HG02763 (cell line): Measurements from ENCODE around the gene RBM27.
"Not testable (repeated sequence)": the region's sequence is repeated elsewhere in the genome, so short reads cannot be mapped to it uniquely, and the experiment has no call there.

ENCODE experiments used
- ATAC-seq: cut with Tn5 transposase; IDR thresholded peaks from one replicate; pipeline ENCODE4 v1.9.1; 2021; ENCODE audit warnings: mild to moderate bottlenecking, moderate library complexity; ENCODE audit not compliant: unreplicated experiment

RBM27 gene

DNA sequence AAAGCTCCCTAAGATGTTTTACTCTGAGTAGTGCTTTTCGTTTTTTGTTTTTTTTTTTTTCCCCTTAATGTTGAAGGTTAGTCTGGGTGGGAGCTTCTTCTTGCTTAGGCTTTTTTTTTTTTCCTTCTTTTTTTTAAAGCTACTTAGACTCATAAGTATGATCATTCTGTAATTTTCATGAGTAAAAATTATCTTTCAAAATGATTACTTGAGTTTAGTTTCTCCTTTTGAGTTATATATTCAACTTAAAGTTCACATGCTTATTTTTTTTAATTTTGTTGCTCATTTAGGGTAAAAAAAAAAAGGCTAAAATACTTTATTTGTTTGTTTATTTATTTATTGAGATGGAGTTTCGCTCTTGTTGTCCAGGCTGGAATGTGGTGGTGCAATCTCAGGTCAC lies 2.9 kb downstream of the RBM27 start:
- no peak for ATAC-seq

DNA sequence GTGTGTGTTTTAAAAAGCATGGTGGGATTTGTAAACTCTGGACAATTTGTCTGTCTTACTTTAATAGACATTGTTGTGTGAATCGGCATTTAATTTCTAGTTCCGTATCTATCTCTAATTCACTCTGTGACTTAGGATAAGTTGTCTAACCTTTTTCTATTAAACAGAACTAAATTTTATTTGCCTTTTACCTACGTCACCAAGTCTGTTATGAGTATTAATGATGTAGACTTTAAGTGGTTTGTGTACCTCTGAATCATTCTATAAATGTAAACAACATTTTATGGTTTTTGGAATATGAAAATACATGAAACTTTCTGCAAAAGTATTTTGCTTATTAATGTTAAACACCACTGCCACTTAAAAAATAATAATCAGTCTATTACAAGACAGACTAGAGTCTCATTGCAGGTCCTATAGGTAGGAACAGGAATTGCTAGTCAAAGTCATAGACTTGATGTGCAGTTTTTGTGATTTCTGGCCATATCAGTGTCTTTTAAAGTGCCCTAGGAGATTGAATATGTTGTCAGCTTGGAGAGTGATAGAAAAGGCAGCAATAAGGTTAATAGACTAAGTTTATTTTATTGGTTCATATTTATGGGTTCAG lies 5.6 kb downstream of the RBM27 start:
- no peak for ATAC-seq

DNA sequence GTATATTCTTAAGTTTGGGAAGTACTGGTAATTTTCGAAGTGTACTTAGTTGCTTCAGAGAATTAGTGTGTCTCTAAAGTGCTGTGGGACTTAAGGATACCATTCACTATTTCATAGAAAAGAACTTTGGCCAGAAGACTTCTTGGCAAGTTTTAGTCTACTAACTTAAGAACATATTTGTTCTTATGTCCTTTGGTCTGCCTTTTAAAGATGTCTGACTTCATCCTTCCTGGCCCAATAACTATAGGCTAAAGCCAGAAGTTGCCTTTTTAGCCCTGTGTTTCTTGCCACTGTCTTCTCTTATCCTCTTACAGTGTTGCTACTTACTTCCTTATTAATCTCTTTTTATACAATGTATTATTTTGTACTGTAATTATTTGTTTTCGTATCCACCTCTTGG lies 6.3 kb downstream of the RBM27 start:
- no peak for ATAC-seq

DNA sequence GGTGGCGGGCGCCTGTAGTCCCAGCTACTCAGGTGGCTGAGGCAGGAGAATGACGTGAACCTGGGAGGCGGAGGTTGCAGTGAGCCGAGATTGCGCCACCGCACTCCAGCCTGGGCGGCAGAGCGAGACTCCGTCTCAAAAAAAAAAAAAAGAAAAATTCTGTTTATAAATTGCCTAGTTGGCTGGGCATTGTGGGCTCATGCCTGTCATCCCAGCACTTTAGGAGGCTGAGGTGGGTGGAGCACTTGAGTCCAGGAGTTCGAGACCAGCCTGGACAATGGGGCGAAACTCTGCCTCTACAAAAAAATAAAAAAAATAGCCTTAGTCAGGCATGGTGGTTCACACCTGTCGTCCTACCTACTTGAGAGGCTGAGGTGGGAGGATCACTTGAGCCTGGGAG lies 7.4 kb downstream of the RBM27 start:
- not testable (repeated sequence) for ATAC-seq

DNA sequence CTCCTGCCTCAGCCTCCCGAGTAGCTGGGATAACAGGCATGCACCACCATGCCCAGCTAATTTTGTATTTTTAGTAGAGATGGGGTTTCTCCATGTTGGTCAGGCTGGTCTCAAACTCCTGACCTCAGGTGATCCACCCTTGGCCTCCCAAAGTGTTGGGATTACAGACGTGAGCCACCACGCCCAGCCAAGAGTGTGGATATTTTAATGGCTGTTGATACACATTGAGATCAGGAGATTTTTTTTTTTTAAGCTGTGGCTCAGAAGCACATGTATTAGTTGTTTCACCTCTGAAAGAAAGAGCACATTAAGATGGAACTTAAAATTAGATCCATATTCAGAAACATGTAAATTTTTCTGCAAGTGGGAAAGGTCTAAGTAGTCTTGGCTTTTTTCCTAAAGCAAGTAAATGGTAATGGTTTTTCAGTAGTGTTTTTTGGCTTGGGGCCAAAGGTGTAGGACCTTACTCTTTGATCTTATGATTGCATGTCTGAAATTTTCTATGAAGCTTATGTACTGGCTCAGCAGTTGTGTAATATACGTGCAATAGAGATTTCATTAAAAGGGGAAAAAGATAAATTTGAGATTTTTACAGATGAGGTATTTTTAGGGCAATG lies 9.9 kb downstream of the RBM27 start:
- no peak for ATAC-seq

DNA sequence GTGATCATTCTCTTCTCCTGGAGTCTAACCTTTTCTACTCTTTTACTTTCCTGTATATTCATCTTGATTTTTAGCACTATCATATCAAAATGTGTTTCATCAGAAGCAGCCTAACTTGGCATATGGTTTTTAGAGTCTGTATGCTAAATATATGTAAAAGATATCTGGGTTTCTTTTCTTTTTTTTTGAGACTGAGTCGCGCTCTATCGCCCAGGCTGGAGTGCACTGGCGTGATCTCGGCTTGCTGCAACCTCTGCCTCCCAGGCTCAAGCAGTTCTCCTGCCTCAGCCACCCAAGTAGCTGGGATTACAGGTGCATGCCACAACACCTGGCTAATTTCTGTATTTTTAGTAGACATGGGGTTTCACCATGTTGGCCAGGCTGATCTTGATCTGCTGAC lies 11.5 kb downstream of the RBM27 start:
- not testable (repeated sequence) for ATAC-seq

DNA sequence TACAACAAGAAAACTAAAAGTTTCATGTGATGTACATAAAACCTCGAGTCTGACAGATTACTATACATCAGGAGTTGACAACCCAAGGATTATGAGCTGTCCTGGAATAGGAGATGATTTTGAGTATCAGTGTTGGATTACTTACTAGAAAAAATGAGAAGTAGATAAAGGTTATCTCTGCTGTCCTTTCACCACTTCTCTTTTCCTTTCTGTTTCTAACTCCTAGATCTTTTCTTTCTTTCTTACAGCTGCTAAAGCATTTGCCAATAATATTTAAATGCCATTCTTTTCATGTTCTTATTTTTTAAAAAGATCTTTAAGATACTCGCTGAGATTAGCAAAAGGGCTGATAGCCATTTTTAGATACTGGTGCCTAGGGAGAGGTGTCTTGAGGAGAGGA lies 14.8 kb downstream of the RBM27 start:
- no peak for ATAC-seq

DNA sequence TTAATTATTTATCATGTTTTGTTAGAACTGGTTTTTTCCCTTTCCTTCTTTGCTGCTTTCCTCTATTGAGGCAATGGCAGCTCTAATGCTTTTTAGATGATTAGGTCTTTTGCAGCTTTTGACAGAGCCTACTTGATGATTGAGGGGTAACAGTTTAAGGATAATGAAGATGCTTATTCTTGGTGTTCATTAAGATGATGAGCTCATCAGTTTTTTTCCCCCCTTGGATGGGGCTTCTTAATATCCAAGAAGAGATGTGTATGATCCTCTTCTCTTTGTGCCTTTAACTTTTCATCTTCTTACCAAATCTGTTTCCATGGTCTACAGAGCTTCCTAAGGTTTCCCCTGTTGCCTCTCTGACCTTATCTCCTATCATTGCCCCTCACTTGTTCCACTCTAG lies 15.8 kb downstream of the RBM27 start:
- no peak for ATAC-seq

DNA sequence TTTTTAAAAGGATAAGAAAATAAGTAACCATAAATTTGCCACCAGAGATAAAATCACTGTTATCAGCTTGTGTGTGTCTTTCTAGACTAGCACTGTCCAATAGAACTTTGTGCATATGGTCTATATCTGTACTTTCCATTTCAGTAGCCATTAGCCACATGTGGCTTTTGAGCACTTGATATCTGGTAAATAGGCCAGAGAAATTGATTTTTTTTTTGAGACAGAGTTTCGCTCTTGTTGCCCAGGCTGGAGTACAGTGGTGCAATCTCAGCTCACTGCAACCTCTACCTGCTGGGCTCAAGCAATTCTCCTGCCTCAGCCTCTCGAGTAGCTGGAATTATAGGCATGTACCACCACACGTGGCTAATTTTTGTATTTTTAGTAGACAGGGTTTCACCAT lies 17.8 kb downstream of the RBM27 start:
- ATAC-seq = no peak

DNA sequence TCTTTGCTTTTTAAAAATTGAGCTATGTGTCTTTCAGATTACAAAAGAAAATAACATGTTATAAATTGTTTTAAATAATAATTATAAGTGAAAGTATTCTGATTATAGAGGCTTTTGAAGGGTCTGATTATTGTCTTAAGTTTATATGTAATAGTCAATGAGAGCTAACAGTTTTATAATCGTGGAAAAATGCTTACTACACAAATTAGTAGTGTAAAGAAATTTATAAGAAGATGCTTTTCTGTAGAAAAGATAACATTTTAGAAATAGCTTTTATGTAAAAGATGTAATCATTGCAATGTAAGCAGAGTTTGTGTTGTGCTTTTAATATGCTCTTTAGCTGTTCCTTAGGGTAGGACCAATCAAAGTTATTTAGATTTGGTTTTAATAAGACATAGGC lies 18.6 kb downstream of the RBM27 start:
- no peak for ATAC-seq

DNA sequence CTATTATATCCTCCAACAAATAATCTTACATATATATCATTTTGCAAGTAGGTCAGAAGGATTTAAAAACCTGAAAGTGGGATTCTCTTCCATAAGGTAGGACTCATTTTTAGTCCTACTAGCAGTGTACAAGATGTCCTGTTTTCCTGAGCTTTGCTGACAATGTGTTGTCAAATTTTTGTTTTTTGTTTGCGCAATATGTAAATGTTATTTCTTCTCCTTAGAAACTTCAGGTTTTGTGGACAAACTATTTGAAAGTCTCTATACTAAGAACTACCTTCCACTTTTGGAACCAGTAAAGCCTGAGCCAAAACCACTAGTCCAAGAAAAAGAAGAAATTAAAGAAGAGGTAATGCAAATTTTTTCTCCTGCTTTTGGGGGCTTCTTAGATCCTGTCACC lies 19.8 kb downstream of the RBM27 start:
- no peak for ATAC-seq

DNA sequence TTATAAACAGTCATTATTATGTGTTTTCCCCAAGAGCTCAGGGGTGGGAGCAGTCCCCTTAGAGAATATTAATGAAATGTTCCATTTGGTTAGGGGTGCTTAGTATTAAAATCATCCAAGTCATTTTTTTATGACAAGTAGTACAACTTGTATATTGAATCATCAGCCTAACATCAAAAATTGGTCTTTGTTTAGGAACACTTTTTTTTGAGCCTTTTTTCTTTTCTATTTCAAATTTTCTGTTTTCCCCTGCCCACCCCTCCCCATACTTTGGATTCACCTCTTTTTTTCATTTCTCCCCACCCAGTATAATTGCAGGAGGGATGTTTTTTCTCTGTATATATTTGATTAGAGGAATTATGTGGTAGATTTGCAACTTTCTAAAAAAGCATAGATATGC lies 25.8 kb downstream of the RBM27 start:
- ATAC-seq = no peak

DNA sequence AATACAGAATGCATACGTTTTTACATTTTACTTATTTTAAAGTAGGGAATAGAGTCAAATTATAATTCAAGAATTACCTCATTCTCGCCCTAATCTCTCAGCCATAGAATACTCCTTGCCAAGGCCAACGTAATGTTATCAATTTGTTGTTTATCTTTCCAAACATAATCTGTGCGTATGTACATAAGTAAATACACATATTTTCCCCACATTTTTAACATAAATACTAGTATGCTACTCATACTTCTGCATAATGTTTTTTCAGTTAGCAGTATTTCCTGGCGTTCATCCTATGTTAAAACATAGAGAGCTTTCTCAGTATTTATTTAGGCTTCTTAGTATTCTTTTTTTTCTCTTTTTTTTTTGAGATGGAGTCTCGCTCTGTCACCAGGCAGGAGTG lies 28.8 kb downstream of the RBM27 start:
- no peak for ATAC-seq

DNA sequence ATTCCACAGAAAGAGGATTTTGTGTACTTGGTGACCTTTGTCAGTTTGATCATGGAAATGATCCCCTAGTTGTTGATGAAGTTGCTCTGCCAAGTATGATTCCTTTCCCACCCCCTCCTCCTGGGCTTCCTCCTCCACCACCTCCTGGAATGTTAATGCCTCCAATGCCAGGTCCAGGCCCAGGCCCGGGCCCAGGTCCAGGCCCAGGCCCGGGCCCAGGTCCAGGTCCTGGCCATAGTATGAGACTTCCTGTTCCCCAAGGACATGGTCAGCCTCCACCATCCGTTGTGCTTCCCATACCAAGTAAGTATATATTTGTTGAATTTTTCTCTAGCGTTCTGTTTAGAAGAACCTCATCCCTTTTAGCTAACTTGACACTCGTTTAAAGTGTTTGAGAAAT lies 30.0 kb downstream of the RBM27 start:
- no peak for ATAC-seq

DNA sequence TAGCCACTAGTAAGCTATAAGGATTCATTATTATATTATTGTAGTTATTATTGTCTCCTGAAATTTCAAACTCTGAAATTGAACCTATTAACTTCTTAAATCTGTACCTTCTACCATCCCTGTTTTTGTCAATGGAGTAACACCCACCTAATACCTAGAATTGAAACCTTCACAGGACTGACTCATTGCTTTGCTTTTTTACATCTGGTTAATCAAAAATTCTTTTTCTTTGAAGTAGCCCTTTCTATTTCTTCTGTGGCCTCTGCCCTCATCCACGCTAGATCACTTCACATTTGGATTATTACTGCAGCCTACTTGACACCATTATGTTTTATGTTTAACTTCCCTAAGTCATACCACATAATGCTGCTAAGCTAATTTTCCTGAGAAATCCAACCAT lies 35.6 kb downstream of the RBM27 start:
- ATAC-seq = no peak

DNA sequence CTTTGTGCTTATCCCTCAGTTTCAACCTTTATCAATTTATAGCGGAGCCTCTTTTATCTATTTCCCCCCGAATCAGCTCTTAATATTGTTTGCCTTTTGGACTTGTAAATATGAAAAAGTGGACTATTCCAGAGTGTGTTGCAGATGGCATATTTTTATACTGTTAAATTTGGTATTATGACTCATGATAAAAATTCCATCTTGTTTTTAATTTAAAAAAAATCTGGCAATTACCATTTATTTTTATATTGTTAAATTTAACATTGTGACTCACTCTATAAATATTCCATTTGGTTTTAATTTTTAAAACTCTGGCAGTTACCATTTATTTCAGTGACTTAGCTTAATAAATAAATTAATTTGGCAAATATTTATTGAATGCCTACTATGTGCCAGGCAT lies 37.5 kb downstream of the RBM27 start:
- ATAC-seq = no peak

DNA sequence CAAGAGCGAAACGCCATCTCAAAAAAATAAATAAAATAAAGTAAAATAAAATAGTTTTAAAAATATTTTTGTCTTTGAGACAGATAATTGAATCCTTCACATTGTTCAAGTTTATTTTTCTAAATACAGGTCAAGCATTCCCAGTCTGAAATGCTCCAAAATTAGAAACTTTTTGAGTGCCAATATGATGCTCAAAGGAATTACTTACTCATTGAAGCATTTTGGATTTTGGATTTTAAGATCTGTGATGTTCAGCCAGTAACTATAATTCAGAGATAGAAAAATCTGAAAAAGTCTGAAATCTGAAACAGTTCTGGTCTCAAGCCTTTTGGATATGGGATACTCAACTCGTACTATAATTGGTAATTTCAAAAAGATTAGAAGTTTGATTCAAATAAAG lies 39.8 kb downstream of the RBM27 start:
- no peak for ATAC-seq

DNA sequence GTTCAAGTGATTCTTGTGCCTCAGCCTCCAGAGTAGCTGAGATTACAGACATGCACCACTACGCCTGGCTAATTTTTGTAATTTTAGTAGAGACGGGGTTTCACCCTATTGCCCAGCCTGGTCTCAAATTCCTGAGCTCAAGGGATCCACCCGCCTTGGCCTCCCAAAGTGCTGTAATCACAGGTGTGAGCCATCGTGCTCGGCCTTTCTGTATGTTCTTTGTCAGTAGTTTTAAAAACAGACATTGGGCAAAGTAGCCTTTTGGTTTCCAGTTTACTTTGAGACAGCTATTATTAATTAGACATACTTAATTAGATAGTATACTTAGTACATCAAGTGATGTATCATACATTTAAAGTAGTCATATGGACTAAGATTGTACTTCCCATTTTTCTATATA lies 45.2 kb downstream of the RBM27 start:
- ATAC-seq = no peak

DNA sequence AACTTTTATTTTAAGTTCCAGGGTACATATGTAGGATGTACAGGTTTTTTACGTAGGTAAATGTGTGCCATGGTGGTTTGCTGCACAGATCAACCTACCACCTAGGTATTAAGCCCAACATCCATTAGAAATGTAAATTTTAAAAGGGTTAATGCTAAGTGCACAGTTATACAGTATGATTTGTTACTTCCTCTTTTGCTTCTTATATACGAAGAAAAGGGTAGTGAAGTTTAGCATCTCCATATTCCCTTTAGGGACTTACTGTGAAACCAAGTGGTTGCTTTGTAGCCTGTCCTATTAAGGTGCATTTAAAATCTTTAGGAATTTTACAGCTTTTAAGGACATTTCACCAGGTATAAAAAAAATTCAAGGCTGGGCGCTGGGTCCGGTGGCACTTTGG lies 46.4 kb downstream of the RBM27 start:
- no peak for ATAC-seq
